HEK293T (cell line): ENCODE measurements around the gene HIGD1B.

Source experiments
- CTCF ChIA-PET: fragments of 350-600 bp; formaldehyde crosslinking; extraction: SDS; loops from one replicate; lab custom pipeline; 2021; ENCODE audit warnings: antibody characterized with exemption, inconsistent platforms; lab: Yijun Ruan, JAX
- POLR2A ChIA-PET: fragments of 350-600 bp; formaldehyde crosslinking; extraction: SDS; loops from one replicate; lab custom pipeline; 2020; ENCODE audit warnings: antibody characterized with exemption, inconsistent platforms; lab: Yijun Ruan, JAX
- DNase-seq: peaks from one replicate; pipeline ENCODE4 v3.0.0; 2012; ENCODE audit warnings: mixed read lengths; ENCODE audit errors: extremely low spot score
- ARNT ChIP-seq: fragments of 450-650 bp; IDR thresholded peaks from 2 replicates; pipeline ENCODE4 v1.6.1; 2017; ENCODE audit warnings: mild to moderate bottlenecking
- BHLHE40 ChIP-seq: fragments of 450-650 bp; IDR thresholded peaks from 2 replicates; pipeline ENCODE4 v1.6.1; 2016; ENCODE audit warnings: mild to moderate bottlenecking, moderate library complexity, borderline replicate concordance
- CTBP1 ChIP-seq: fragments of 450-650 bp; IDR thresholded peaks from 2 replicates; pipeline ENCODE4 v1.6.1; 2016; ENCODE audit warnings: borderline replicate concordance
- ELF4 ChIP-seq: fragments of 450-650 bp; IDR thresholded peaks from 2 replicates; pipeline ENCODE4 v1.6.1; 2017; ENCODE audit warnings: antibody characterized with exemption
- FOXA1 ChIP-seq: fragments of 450-650 bp; IDR thresholded peaks from 2 replicates; pipeline ENCODE4 v1.6.1; 2016; ENCODE audit warnings: mild to moderate bottlenecking
- FOXK2 ChIP-seq: fragments of 450-650 bp; IDR thresholded peaks from 2 replicates; pipeline ENCODE4 v1.6.1; 2016; ENCODE audit warnings: mild to moderate bottlenecking
- FOXM1 ChIP-seq: fragments of 450-650 bp; IDR thresholded peaks from 2 replicates; pipeline ENCODE4 v1.6.1; 2017; ENCODE audit warnings: mild to moderate bottlenecking, borderline replicate concordance
- HDGF ChIP-seq: fragments of 450-650 bp; IDR thresholded peaks from 2 replicates; pipeline ENCODE4 v1.6.1; 2017; ENCODE audit warnings: antibody characterized with exemption, borderline replicate concordance
- L3MBTL2 ChIP-seq: fragments of 450-650 bp; conservative IDR thresholded peaks from 2 replicates; pipeline ENCODE4 v1.6.1; 2016; ENCODE audit warnings: mild to moderate bottlenecking
- LEF1 ChIP-seq: fragments of 450-650 bp; IDR thresholded peaks from 2 replicates; pipeline ENCODE4 v1.6.1; 2017; ENCODE audit warnings: mild to moderate bottlenecking, borderline replicate concordance
- NFRKB ChIP-seq: fragments of 450-650 bp; IDR thresholded peaks from 2 replicates; pipeline ENCODE4 v1.6.1; 2016; ENCODE audit warnings: mild to moderate bottlenecking, moderate library complexity
- PKNOX1 ChIP-seq: fragments of 450-650 bp; IDR thresholded peaks from 2 replicates; pipeline ENCODE4 v1.6.1; 2016
- SP1 ChIP-seq: fragments of 450-650 bp; IDR thresholded peaks from 2 replicates; pipeline ENCODE4 v1.6.1; 2017
- SUZ12 ChIP-seq: fragments of 450-650 bp; IDR thresholded peaks from 2 replicates; pipeline ENCODE4 v1.6.1; 2016; ENCODE audit warnings: mild to moderate bottlenecking
- TARDBP ChIP-seq: fragments of 450-650 bp; IDR thresholded peaks from 2 replicates; pipeline ENCODE4 v1.6.1; 2016
- ZNF384 ChIP-seq: fragments of 450-650 bp; IDR thresholded peaks from 2 replicates; pipeline ENCODE4 v1.6.1; 2016

Gene HIGD1B

GRCh38 chr17:44880062-44880461, 32.4 kb downstream of the HIGD1B start:
- POLR2A ChIA-PET = interaction anchor here (1.0 kb wide), 1 partner anchor 98 kb away, joined by 3 read pairs; no protein-coding TSS in a partner anchor
- no peak for DNase-seq

GRCh38 chr17:44881145-44881544, 33.5 kb downstream of the HIGD1B start:
- ChIA-PET CTCF (interaction anchor here (0.8 to 1.2 kb wide), 2 partner anchors 218 to 254 kb away, joined by 4 to 6 read pairs; partner anchors contain the start of gene ACBD4), POLR2A (interaction anchor here (1.4 kb wide), 1 partner anchor 15 kb away, joined by 3 read pairs; no protein-coding TSS in a partner anchor)
- DNase-seq = no peak
- TF ChIP-seq PKNOX1 (no peak), ZNF384 (no peak), FOXM1 (no peak), LEF1 (no peak), TARDBP (no peak), CTBP1 (no peak), SUZ12 (no peak), ELF4 (no peak), HDGF (no peak), FOXA1 (no peak), NFRKB (no peak), ARNT (no peak), FOXK2 (no peak), SP1 (no peak), BHLHE40 (no peak), L3MBTL2 (no peak)

More at GRCh38 chr17:44880062-44880461, 32.4 kb downstream of the HIGD1B start:
- TF ChIP-seq FOXA1 (no peak), ELF4 (no peak), SP1 (no peak)
- CTCF ChIA-PET = interaction anchor here (1.0 to 2.6 kb wide), 3 partner anchors 14 to 105 kb away, joined by 3 to 11 read pairs (median 11); no protein-coding TSS in a partner anchor

- no peak for TF ChIP-seq LEF1
- no peak for TF ChIP-seq FOXA1
- no peak for TF ChIP-seq ELF4
- no peak for TF ChIP-seq CTBP1
- no peak for TF ChIP-seq SP1
- TF ChIP-seq ZNF384 = no peak
- no peak for TF ChIP-seq HDGF
- no peak for TF ChIP-seq TARDBP
- no peak for TF ChIP-seq FOXK2
- no peak for TF ChIP-seq ARNT
- TF ChIP-seq PKNOX1 = no peak
- ChIA-PET CTCF (interaction anchor here (0.6 to 1.7 kb wide), 2 partner anchors 54 to 106 kb away, joined by 4 to 6 read pairs; no protein-coding TSS in a partner anchor), POLR2A (interaction anchor here (0.9 kb wide), 1 partner anchor 11 kb away, joined by 3 read pairs; no protein-coding TSS in a partner anchor)
- no peak for DNase-seq
Observed at GRCh38 chr17:44884941-44885340, 37.3 kb downstream of the HIGD1B start.

- TF ChIP-seq FOXM1 = no peak
- TF ChIP-seq ARNT = no peak
- TF ChIP-seq PKNOX1 = no peak
- TF ChIP-seq BHLHE40 = no peak
- no peak for TF ChIP-seq TARDBP
- TF ChIP-seq ELF4 = no peak
- TF ChIP-seq FOXK2 = no peak
- TF ChIP-seq SP1 = no peak
- no peak for TF ChIP-seq HDGF
- TF ChIP-seq NFRKB = no peak
- ChIA-PET CTCF (no interaction called here), POLR2A (no interaction called here)
- DNase-seq = no peak
Observed at GRCh38 chr17:44887016-44887415, 39.3 kb downstream of the HIGD1B start.

GRCh38 chr17:44887971-44888954, 40.6 kb downstream of the HIGD1B start:
- CTCF ChIA-PET = no interaction called here
- no peak for DNase-seq
- POLR2A ChIA-PET = no interaction called here

More at GRCh38 chr17:44887971-44888954, 40.6 kb downstream of the HIGD1B start:
- no peak for TF ChIP-seq TARDBP
- TF ChIP-seq HDGF = no peak
- no peak for TF ChIP-seq SP1
- no peak for TF ChIP-seq LEF1
- no peak for TF ChIP-seq ELF4
- no peak for TF ChIP-seq BHLHE40
- TF ChIP-seq L3MBTL2 = no peak
- TF ChIP-seq FOXM1 = no peak
- no peak for TF ChIP-seq FOXA1
- no peak for TF ChIP-seq NFRKB
- no peak for TF ChIP-seq CTBP1
- no peak for TF ChIP-seq PKNOX1
- no peak for TF ChIP-seq ZNF384
- no peak for TF ChIP-seq SUZ12
- TF ChIP-seq ARNT = no peak
- TF ChIP-seq FOXK2 = no peak
